ENCODE data around the gene ERVV-1.

Gene ERVV-1

GRCh38 chr19:52997975-52998374 is 15.7 kb upstream of the ERVV-1 start:
- no peak for DNase-seq
- H3K36me3 ChIP-seq: no peaks in the 10 kb centered on the region
- TF ChIP-seq CTCF (IDR thresholded peaks at IDR 0.05; ENCODE audit: low read depth, low read length): no peak
- no peaks in the 10 kb centered on the region for H3K27me3 ChIP-seq (ENCODE audit: insufficient read depth, low read depth, severe bottlenecking)
- no peak overlapping the region for H3K27ac ChIP-seq
- H3K9me3 ChIP-seq (ENCODE audit: severe bottlenecking): peaks cover 2% of the 10 kb centered on the region
- no peak overlapping the region for H3K4me3 ChIP-seq (ENCODE audit: low read depth, low read length)

GRCh38 chr19:53002479-53002878 is 11.2 kb upstream of the ERVV-1 start:
- Histone ChIP-seq H3K27me3 (ENCODE audit: insufficient read depth, low read depth, severe bottlenecking) (no peaks in the 10 kb centered on the region), H3K4me3 (ENCODE audit: low read depth, low read length) (no peak overlapping the region), H3K27ac (no peak overlapping the region), H3K9me3 (ENCODE audit: severe bottlenecking) (no peaks in the 10 kb centered on the region), H3K36me3 (no peaks in the 10 kb centered on the region)
- TF ChIP-seq CTCF (IDR thresholded peaks at IDR 0.05; ENCODE audit: low read depth, low read length): no peak
- DNase-seq: no peak

GRCh38 chr19:53004242-53004641 is 9.5 kb upstream of the ERVV-1 start:
- H3K27ac ChIP-seq: no peak overlapping the region
- H3K36me3 ChIP-seq: no peaks in the 10 kb centered on the region
- no peak for DNase-seq
- no peaks in the 10 kb centered on the region for H3K27me3 ChIP-seq (ENCODE audit: insufficient read depth, low read depth, severe bottlenecking)
- H3K4me3 ChIP-seq (ENCODE audit: low read depth, low read length): no peak overlapping the region
- no peaks in the 10 kb centered on the region for H3K9me3 ChIP-seq (ENCODE audit: severe bottlenecking)
- TF ChIP-seq CTCF (IDR thresholded peaks at IDR 0.05; ENCODE audit: low read depth, low read length): no peak

- H3K36me3 ChIP-seq: no peaks in the 10 kb centered on the region
- H3K4me3 ChIP-seq (ENCODE audit: low read depth, low read length): no peak overlapping the region
- no peaks in the 10 kb centered on the region for H3K27me3 ChIP-seq (ENCODE audit: insufficient read depth, low read depth, severe bottlenecking)
- no peaks in the 10 kb centered on the region for H3K9me3 ChIP-seq (ENCODE audit: severe bottlenecking)
- no peak for TF ChIP-seq CTCF (IDR thresholded peaks at IDR 0.05; ENCODE audit: low read depth, low read length)
- DNase-seq: no peak
- H3K27ac ChIP-seq: no peak overlapping the region
These were observed 6.5 kb upstream of the ERVV-1 start for GRCh38 chr19:53007200-53007599.

- no peaks in the 10 kb centered on the region for H3K27me3 ChIP-seq (ENCODE audit: insufficient read depth, low read depth, severe bottlenecking)
- DNase-seq: no peak
- H3K4me3 ChIP-seq (ENCODE audit: low read depth, low read length): no peak overlapping the region
- H3K9me3 ChIP-seq (ENCODE audit: severe bottlenecking): no peaks in the 10 kb centered on the region
- TF ChIP-seq CTCF (IDR thresholded peaks at IDR 0.05; ENCODE audit: low read depth, low read length): no peak
- no peaks in the 10 kb centered on the region for H3K36me3 ChIP-seq
- H3K27ac ChIP-seq: no peak overlapping the region
These were observed 6.1 kb upstream of the ERVV-1 start for GRCh38 chr19:53007606-53008005.

GRCh38 chr19:53008061-53008778 is 5.5 kb upstream of the ERVV-1 start:
- Histone ChIP-seq H3K27me3 (ENCODE audit: insufficient read depth, low read depth, severe bottlenecking) (no peaks in the 10 kb centered on the region), H3K9me3 (ENCODE audit: severe bottlenecking) (no peaks in the 10 kb centered on the region), H3K36me3 (no peaks in the 10 kb centered on the region), H3K27ac (no peak overlapping the region), H3K4me3 (ENCODE audit: low read depth, low read length) (no peak overlapping the region)
- no peak for DNase-seq
- no peak for TF ChIP-seq CTCF (IDR thresholded peaks at IDR 0.05; ENCODE audit: low read depth, low read length)

Data from WERI-Rb-1 (cell line).